Caco-2 (cell line): ENCODE results near the gene GDPD2. TPM values are rescaled to one million over a fixed set of nuclear protein-coding genes. Genes with fewer than 3 reads are reported as not detected.

Experiments used
- BruUV-seq: library from RNA; stranded (reverse); fragments of 400-500 nt; replicated peaks from 2 replicates; lab custom pipeline; 2021; lab: Mats Ljungman, UMichigan
- CTCF ChIA-PET: fragments of 300-600 bp; sonication (Branson Sonifier 250); formaldehyde crosslinking; loops from one replicate; lab custom pipeline; 2022; ENCODE audit warnings: antibody characterized with exemption; lab: Charles Lee
- POLR2A ChIA-PET: fragments of 300-600 bp; sonication (Branson Sonifier 250); formaldehyde crosslinking; loops from one replicate; lab custom pipeline; 2022; ENCODE audit warnings: antibody characterized with exemption; lab: Charles Lee
- DNase-seq, 2 experiments: peaks; one replicate each; pipeline versions ENCODE4 v3.0.0 to v3.0.0-alpha.2; 2020 to 2022
- H3K27me3 ChIP-seq: replicated peaks from 2 replicates; pipeline ENCODE4 v1.6.0; 2011; ENCODE audit warnings: low read length; ENCODE audit not compliant: control insufficient read depth, insufficient read depth
- H3K36me3 ChIP-seq: 2 replicates; pipeline ENCODE4 v1.5.1; 2011; ENCODE audit warnings: low read length; ENCODE audit not compliant: control insufficient read depth, insufficient read depth
- H3K4me1 ChIP-seq: fragments of 250-450 bp; sonication (Bioruptor Pico); 2 replicates; pipeline ENCODE4 v1.5.1; 2020; ENCODE audit warnings: mild to moderate bottlenecking
- H3K4me3 ChIP-seq: 2 replicates; pipeline ENCODE4 v1.5.1; 2011; ENCODE audit warnings: low read depth, mild to moderate bottlenecking, control low read depth, low read length
- H3K9me3 ChIP-seq: fragments of 250-450 bp; sonication (Bioruptor Pico); 2 replicates; pipeline ENCODE4 v1.5.1; 2020; ENCODE audit warnings: mild to moderate bottlenecking, moderate library complexity
- H3K27ac Mint-ChIP-seq: one replicate; pipeline ENCODE4 v1.8.0; 2022; ENCODE audit warnings: mixed read lengths; ENCODE audit not compliant: unreplicated experiment
- H3K27me3 Mint-ChIP-seq: one replicate; pipeline ENCODE4 v1.8.0; 2022; ENCODE audit warnings: mixed read lengths; ENCODE audit not compliant: insufficient read depth, unreplicated experiment
- H3K36me3 Mint-ChIP-seq: one replicate; pipeline ENCODE4 v1.8.0; 2022; ENCODE audit warnings: mild to moderate bottlenecking, mixed read lengths; ENCODE audit not compliant: insufficient read depth, unreplicated experiment
- H3K4me1 Mint-ChIP-seq: one replicate; pipeline ENCODE4 v1.8.0; 2022; ENCODE audit warnings: low read depth, mixed read lengths; ENCODE audit not compliant: unreplicated experiment
- H3K4me3 Mint-ChIP-seq: one replicate; pipeline ENCODE4 v1.8.0; 2022; ENCODE audit warnings: mild to moderate bottlenecking, moderate library complexity, mixed read lengths; ENCODE audit not compliant: unreplicated experiment
- H3K9me3 Mint-ChIP-seq: one replicate; pipeline ENCODE4 v1.8.0; 2022; ENCODE audit warnings: mixed read lengths; ENCODE audit not compliant: unreplicated experiment
- CTCF ChIP-seq, 2 experiments: fragments of 200-600 bp in 1 of 2; IDR thresholded peaks; 1 replicate in 1 of 2; 2 replicates in 1 of 2; pipeline versions ENCODE4 v1.5.1 to v1.8.0; 2011 to 2022; ENCODE audit warnings: antibody characterized with exemption in 1 of 2, control low read depth in 1 of 2, inconsistent platforms in 1 of 2, low read depth in 1 of 2, low read length in 1 of 2, mild to moderate bottlenecking in 1 of 2, moderate library complexity in 1 of 2; ENCODE audit not compliant: insufficient read depth in 1 of 2, severe bottlenecking in 1 of 2, unreplicated experiment in 1 of 2
- intact Hi-C: fragments of 100-400 bp; cut with micrococcal nuclease; formaldehyde crosslinking; loops from one replicate; pipeline ENCODE4 v1.10.0; 2022; ENCODE audit not compliant: unreplicated experiment
- total RNA-seq: library from RNA; stranded (reverse); gene quantifications from 2 replicates; pipeline ENCODE4 v1.2.3, GENCODE V29; 2022

Gene GDPD2
- total RNA-seq, 1 experiment from 2014 or later = 1.9 TPM

GRCh38 chrX:70476166-70476933, 53.2 kb downstream of the GDPD2 start:
- H3K4me1 Mint-ChIP-seq = peaks cover 8% of the 10 kb centered on the region

GRCh38 chrX:70476934-70477733, 54.0 kb downstream of the GDPD2 start:
- no peaks in the 10 kb centered on the region for H3K27me3 ChIP-seq
- CTCF ChIA-PET = no interaction called here
- Mint-ChIP-seq H3K9me3 (no peaks in the 10 kb centered on the region), H3K4me1 (peaks cover 8% of the 10 kb centered on the region), H3K27me3 (no peaks in the 10 kb centered on the region), H3K4me3 (no peak overlapping the region), H3K27ac (no peak overlapping the region), H3K36me3 (peaks cover 29% of the 10 kb centered on the region)
- no peak for DNase-seq
- no peaks in the 10 kb centered on the region for H3K9me3 ChIP-seq
- H3K4me1 ChIP-seq = peaks cover 23% of the 10 kb centered on the region
- no peaks in the 10 kb centered on the region for H3K36me3 ChIP-seq
- intact Hi-C loops = no loop called here
- no peak for TF ChIP-seq CTCF (IDR thresholded peaks at IDR 0.05; ENCODE audit: insufficient read depth in 1 of 2, low read depth in 1 of 2, low read length in 1 of 2, severe bottlenecking in 1 of 2, unreplicated experiment in 1 of 2)
- no peak overlapping the region for H3K4me3 ChIP-seq
- no TSS peak for BruUV-seq
- POLR2A ChIA-PET = no interaction called here

More at GRCh38 chrX:70476166-70476933, 53.2 kb downstream of the GDPD2 start:
- H3K27ac Mint-ChIP-seq = no peak overlapping the region
- POLR2A ChIA-PET = no interaction called here
- peaks cover 29% of the 10 kb centered on the region for H3K36me3 Mint-ChIP-seq
- CTCF ChIA-PET = no interaction called here
- no peak overlapping the region for H3K4me3 ChIP-seq
- no peak for DNase-seq
- H3K36me3 ChIP-seq = no peaks in the 10 kb centered on the region
- no peak for TF ChIP-seq CTCF (IDR thresholded peaks at IDR 0.05; ENCODE audit: insufficient read depth in 1 of 2, low read depth in 1 of 2, low read length in 1 of 2, severe bottlenecking in 1 of 2, unreplicated experiment in 1 of 2)
- no peaks in the 10 kb centered on the region for H3K27me3 ChIP-seq
- intact Hi-C loops = no loop called here
- peaks cover 23% of the 10 kb centered on the region for H3K4me1 ChIP-seq
- no peaks in the 10 kb centered on the region for H3K27me3 Mint-ChIP-seq
- no peaks in the 10 kb centered on the region for H3K9me3 ChIP-seq
- H3K9me3 Mint-ChIP-seq = no peaks in the 10 kb centered on the region
- H3K4me3 Mint-ChIP-seq = no peak overlapping the region
- BruUV-seq = no TSS peak

GRCh38 chrX:70477734-70478075, 54.6 kb downstream of the GDPD2 start:
- no peaks in the 10 kb centered on the region for H3K27me3 Mint-ChIP-seq
- ChIA-PET CTCF (interaction anchor here (0.5 to 3.0 kb wide), 2 partner anchors 76 to 258 kb away, joined by 3 to 10 read pairs; no protein-coding TSS in a partner anchor), POLR2A (interaction anchor here (0.6 kb wide), 1 partner anchor 1056 kb away, joined by 3 read pairs; no protein-coding TSS in a partner anchor)
- DNase-seq = no peak
- BruUV-seq = no TSS peak
- Histone ChIP-seq H3K4me3 (no peak overlapping the region), H3K9me3 (no peaks in the 10 kb centered on the region), H3K4me1 (peaks cover 23% of the 10 kb centered on the region), H3K36me3 (no peaks in the 10 kb centered on the region), H3K27me3 (no peaks in the 10 kb centered on the region)
- intact Hi-C loops = loop anchor here (2.0 kb wide), 1 partner anchor 23 kb away; no protein-coding TSS in a partner anchor
- H3K4me1 Mint-ChIP-seq = peaks cover 8% of the 10 kb centered on the region
- no peak for TF ChIP-seq CTCF (IDR thresholded peaks at IDR 0.05; ENCODE audit: insufficient read depth in 1 of 2, low read depth in 1 of 2, low read length in 1 of 2, severe bottlenecking in 1 of 2, unreplicated experiment in 1 of 2)
- no peaks in the 10 kb centered on the region for H3K9me3 Mint-ChIP-seq
- no peak overlapping the region for H3K4me3 Mint-ChIP-seq
- H3K36me3 Mint-ChIP-seq = peaks cover 31% of the 10 kb centered on the region
- H3K27ac Mint-ChIP-seq = no peak overlapping the region
